ENCODE measurements around the gene NCAM1. TPM values are rescaled to one million over a fixed set of nuclear protein-coding genes. Genes with fewer than 3 reads are reported as not detected.

The NCAM1 gene
- total RNA-seq, 1 experiment from 2014 or later, result 12.0 TPM

DNA sequence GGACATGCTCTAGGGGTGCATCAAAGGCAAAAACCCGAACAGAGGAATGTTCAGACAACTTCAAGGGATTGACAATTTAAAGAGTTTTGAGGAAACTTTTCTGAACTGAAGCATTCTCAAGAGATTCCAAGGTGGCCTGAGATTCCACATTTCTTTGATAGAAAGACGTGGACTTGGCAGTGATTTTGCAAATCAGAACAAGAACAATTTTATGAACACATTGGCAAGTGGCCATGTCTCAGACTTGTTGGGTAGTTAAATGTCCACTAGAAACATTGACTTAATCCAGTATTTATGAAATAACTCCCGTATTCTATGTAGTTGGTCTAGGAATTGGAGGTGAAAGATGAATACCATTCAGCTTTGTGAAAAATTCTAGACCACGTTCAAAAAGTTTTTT is 13.8 kb downstream of the NCAM1 start:
- H3K27ac ChIP-seq (ENCODE audit: low read depth, low read length, poor library complexity, severe bottlenecking), result no peak overlapping the region
- H3K4me1 ChIP-seq (ENCODE audit: insufficient read depth, low read length, poor library complexity, severe bottlenecking), result peaks cover 18% of the 10 kb centered on the region
- no peaks in the 10 kb centered on the region for H3K27me3 ChIP-seq (replicated peaks; ENCODE audit: insufficient read depth, low read depth, low read length, poor library complexity)
- no TSS peak for BruUV-seq (replicated peaks)
- no peaks in the 10 kb centered on the region for H3K36me3 ChIP-seq (ENCODE audit: insufficient read depth, low read length, poor library complexity, severe bottlenecking)
- ChIA-PET CTCF (no interaction called here), POLR2A (ENCODE audit: low non-redundant PET) (no interaction called here)
- DNase-seq (ENCODE audit: low spot score), result no peak
- intact Hi-C loops (cut with micrococcal nuclease; ENCODE audit: unreplicated experiment), result no loop called here
- no peaks in the 10 kb centered on the region for H3K9me3 ChIP-seq (ENCODE audit: low read depth, low read length, poor library complexity, severe bottlenecking)
- TF ChIP-seq, protein P1, sequence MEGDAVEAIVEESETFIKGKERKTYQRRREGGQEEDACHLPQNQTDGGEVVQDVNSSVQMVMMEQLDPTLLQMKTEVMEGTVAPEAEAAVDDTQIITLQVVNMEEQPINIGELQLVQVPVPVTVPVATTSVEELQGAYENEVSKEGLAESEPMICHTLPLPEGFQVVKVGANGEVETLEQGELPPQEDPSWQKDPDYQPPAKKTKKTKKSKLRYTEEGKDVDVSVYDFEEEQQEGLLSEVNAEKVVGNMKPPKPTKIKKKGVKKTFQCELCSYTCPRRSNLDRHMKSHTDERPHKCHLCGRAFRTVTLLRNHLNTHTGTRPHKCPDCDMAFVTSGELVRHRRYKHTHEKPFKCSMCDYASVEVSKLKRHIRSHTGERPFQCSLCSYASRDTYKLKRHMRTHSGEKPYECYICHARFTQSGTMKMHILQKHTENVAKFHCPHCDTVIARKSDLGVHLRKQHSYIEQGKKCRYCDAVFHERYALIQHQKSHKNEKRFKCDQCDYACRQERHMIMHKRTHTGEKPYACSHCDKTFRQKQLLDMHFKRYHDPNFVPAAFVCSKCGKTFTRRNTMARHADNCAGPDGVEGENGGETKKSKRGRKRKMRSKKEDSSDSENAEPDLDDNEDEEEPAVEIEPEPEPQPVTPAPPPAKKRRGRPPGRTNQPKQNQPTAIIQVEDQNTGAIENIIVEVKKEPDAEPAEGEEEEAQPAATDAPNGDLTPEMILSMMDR (conservative IDR thresholded peaks at IDR 0.05; ENCODE audit: low read depth, low read length), result no peak
- no peak for TF ChIP-seq EZH2 (IDR thresholded peaks at IDR 0.05; ENCODE audit: borderline replicate concordance, low read depth, low read length, poor library complexity, severe bottlenecking)
- H3K4me3 ChIP-seq (ENCODE audit: low read depth, low read length, poor library complexity, severe bottlenecking), result no peak overlapping the region

GRCh38 chr11:112975493-112975892 is 14.3 kb downstream of the NCAM1 start:
- CTCF ChIA-PET, result no interaction called here
- intact Hi-C loops (cut with micrococcal nuclease; ENCODE audit: unreplicated experiment), result no loop called here

DNA sequence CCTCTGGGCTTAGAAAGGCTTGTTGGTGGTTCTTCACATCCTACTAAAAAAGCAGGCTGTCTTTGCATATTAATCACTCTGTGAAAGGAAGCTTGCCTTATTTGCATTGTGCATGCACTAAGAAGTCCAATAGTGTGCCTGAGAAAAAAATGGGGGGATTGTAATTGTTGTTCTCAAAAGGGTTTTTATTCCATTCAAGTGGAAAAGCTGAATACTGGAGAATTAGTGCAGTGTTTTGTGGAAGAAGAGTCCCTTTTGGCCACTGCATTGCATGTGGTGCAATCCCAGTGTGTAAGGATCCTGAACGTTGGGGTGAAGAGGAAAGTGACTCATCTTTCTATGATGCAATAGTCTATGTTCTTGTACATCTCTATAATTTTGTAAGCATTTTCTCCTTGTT is 16.5 kb downstream of the NCAM1 start:
- CTCF ChIA-PET, result no interaction called here
- Histone ChIP-seq H3K9me3 (ENCODE audit: low read depth, low read length, poor library complexity, severe bottlenecking) (no peaks in the 10 kb centered on the region), H3K27me3 (replicated peaks; ENCODE audit: insufficient read depth, low read depth, low read length, poor library complexity) (no peaks in the 10 kb centered on the region), H3K4me3 (ENCODE audit: low read depth, low read length, poor library complexity, severe bottlenecking) (no peak overlapping the region), H3K4me1 (ENCODE audit: insufficient read depth, low read length, poor library complexity, severe bottlenecking) (peaks cover 18% of the 10 kb centered on the region), H3K27ac (ENCODE audit: low read depth, low read length, poor library complexity, severe bottlenecking) (peak overlapping the region; percentile 53), H3K36me3 (ENCODE audit: insufficient read depth, low read length, poor library complexity, severe bottlenecking) (no peaks in the 10 kb centered on the region)
- no peak for TF ChIP-seq EZH2 (IDR thresholded peaks at IDR 0.05; ENCODE audit: borderline replicate concordance, low read depth, low read length, poor library complexity, severe bottlenecking)
- TF ChIP-seq, protein P1 (conservative IDR thresholded peaks at IDR 0.05; ENCODE audit: low read depth, low read length), result no peak
- DNase-seq (ENCODE audit: low spot score), result peak; percentile 82
- intact Hi-C loops (cut with micrococcal nuclease; ENCODE audit: unreplicated experiment), result no loop called here
- POLR2A ChIA-PET (ENCODE audit: low non-redundant PET), result no interaction called here
- no TSS peak for BruUV-seq (replicated peaks)

More at GRCh38 chr11:112975493-112975892, 14.3 kb downstream of the NCAM1 start:
- Histone ChIP-seq H3K27ac (ENCODE audit: low read depth, low read length, poor library complexity, severe bottlenecking) (no peak overlapping the region), H3K9me3 (ENCODE audit: low read depth, low read length, poor library complexity, severe bottlenecking) (no peaks in the 10 kb centered on the region), H3K27me3 (replicated peaks; ENCODE audit: insufficient read depth, low read depth, low read length, poor library complexity) (no peaks in the 10 kb centered on the region), H3K36me3 (ENCODE audit: insufficient read depth, low read length, poor library complexity, severe bottlenecking) (no peaks in the 10 kb centered on the region), H3K4me3 (ENCODE audit: low read depth, low read length, poor library complexity, severe bottlenecking) (no peak overlapping the region), H3K4me1 (ENCODE audit: insufficient read depth, low read length, poor library complexity, severe bottlenecking) (peaks cover 18% of the 10 kb centered on the region)
- DNase-seq (ENCODE audit: low spot score), result no peak
- BruUV-seq (replicated peaks), result no TSS peak
- TF ChIP-seq EZH2 (IDR thresholded peaks at IDR 0.05; ENCODE audit: borderline replicate concordance, low read depth, low read length, poor library complexity, severe bottlenecking), result no peak
- TF ChIP-seq, protein P1 (conservative IDR thresholded peaks at IDR 0.05; ENCODE audit: low read depth, low read length), result no peak
- POLR2A ChIA-PET (ENCODE audit: low non-redundant PET), result no interaction called here
